OCI-LY3 (cell line): Measurements from ENCODE around the gene CAPZB.

Experiments used
- EZH2phosphoT487 ChIP-seq: fragments of 200-600 bp; shearing (Covaris generic); IDR thresholded peaks from 2 replicates; pipeline ENCODE4 v1.6.1; 2018; ENCODE audit warnings: antibody characterized with exemption, mixed run types, low read depth
- TF ChIP-seq, protein P1 (sequence below): fragments of 200-600, 300-600 bp; sonication (generic); IDR thresholded peaks from 2 replicates; pipeline ENCODE4 v1.5.1; 2014; ENCODE audit warnings: antibody characterized with exemption, low read length, low read depth

DNA sequence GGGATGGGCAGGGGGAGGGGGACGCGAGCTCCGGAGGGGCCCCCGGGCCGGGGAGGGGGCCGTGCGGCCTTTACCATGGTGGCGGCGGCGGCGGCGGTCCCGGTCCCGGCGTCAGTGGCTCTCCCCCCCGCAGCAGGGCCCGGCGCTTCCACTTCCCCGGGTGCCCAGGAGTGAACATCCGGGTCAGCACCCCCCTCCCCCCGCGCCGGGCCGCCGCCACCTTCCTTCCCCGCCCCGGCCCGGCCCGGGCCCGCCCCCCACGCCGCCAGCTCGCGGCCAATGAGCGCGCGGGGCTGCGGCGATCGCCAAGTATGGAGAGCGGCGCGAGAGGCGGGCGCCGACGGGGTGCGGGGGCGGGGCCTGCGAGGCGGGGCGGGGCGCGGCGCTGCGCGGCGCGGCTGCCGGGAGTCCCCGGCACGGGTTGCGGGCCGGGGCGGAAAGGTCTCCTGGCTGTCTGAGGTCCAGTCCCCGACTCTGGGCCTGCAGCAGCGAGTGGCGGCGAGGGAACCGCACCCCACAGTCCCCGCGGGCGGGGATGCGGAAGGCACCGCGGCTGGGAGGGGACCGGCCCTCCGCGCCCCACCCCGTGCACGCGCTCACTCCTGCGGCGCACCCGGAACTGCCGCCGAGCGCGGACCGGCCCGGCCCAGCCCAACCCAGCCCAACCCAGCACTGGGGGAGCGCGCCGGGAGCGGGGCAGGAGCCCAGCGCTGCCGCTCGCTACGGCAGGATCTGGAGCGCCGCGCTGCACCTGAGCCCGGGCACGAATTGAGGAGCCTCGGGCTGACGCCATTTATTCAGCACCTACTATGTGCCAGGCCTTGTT is at the start of gene CAPZB:
- TF ChIP-seq, protein P1, sequence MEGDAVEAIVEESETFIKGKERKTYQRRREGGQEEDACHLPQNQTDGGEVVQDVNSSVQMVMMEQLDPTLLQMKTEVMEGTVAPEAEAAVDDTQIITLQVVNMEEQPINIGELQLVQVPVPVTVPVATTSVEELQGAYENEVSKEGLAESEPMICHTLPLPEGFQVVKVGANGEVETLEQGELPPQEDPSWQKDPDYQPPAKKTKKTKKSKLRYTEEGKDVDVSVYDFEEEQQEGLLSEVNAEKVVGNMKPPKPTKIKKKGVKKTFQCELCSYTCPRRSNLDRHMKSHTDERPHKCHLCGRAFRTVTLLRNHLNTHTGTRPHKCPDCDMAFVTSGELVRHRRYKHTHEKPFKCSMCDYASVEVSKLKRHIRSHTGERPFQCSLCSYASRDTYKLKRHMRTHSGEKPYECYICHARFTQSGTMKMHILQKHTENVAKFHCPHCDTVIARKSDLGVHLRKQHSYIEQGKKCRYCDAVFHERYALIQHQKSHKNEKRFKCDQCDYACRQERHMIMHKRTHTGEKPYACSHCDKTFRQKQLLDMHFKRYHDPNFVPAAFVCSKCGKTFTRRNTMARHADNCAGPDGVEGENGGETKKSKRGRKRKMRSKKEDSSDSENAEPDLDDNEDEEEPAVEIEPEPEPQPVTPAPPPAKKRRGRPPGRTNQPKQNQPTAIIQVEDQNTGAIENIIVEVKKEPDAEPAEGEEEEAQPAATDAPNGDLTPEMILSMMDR = no peak
- no peak for TF ChIP-seq EZH2phosphoT487
